Measurements from ENCODE around the gene UTP14C. TPM values are rescaled to one million over a fixed set of nuclear protein-coding genes. Genes with fewer than 3 reads are reported as not detected.

The UTP14C gene
- total RNA-seq, 2 donors from 2014 or later, result 19.1 to 26.1 TPM

- no peaks in the 10 kb centered on the region for H3K36me3 ChIP-seq
- no peaks in the 10 kb centered on the region for H3K4me1 ChIP-seq (replicated peaks)
- H3K4me3 ChIP-seq, result peak within 1 kb of the TSS; percentile 65 to 67
- under 1% methylated on average over 69 of the region's 82 CpGs for WGBS
- intact Hi-C loops (cut with DNase I), result loop anchor here (5.0 to 10.0 kb wide), 3 partner anchors 183 to 440 kb away; partner anchors contain the start of gene VPS36
- no peaks in the 10 kb centered on the region for H3K27me3 ChIP-seq (replicated peaks; ENCODE audit: insufficient read depth)
- H3K9me3 ChIP-seq, result no peaks in the 10 kb centered on the region
- DNase-seq (ENCODE audit: low spot score), result peak; percentile 99
- H3K27ac ChIP-seq, result peak within 1 kb of the TSS; percentile 79 to 81
- peak; percentile 92 for TF ChIP-seq POLR2AphosphoS5 (IDR thresholded peaks at IDR 0.05)
- no peak for TF ChIP-seq POLR2A (IDR thresholded peaks at IDR 0.05)
- TF ChIP-seq CTCF (IDR thresholded peaks at IDR 0.05), result peak in 2 of 4 experiments; percentile 4 to 12
Observed at GRCh38 chr13:52011632-52012511, 12.6 kb upstream of the UTP14C start, which contains the start of gene ALG11. ALG11 (plus strand) TSS chr13:52012398; CDS start chr13:52012419, 21 bp downstream.

DNA sequence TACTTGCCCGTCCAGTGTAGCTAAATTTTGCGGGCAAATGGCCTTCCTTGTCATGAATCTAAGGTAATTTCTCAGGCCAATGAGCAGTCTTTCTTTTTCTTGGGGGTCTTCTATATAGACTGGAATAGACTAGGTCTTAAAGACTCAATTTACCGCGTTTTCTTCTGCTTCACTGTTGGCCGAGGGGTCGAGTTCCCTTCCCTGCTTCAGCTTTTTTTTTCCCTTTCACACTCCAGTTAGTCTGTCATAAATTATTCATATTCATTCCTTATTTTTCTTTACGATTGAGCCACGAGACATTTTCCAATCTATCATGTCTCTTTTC lies 12.0 kb upstream of the UTP14C start:
- intact Hi-C loops (cut with DNase I), result loop anchor here (5.0 to 10.0 kb wide), 3 partner anchors 182 to 440 kb away; partner anchors contain the start of gene VPS36
- Histone ChIP-seq H3K4me1 (replicated peaks) (no peaks in the 10 kb centered on the region), H3K27me3 (replicated peaks; ENCODE audit: insufficient read depth) (no peaks in the 10 kb centered on the region), H3K9me3 (no peaks in the 10 kb centered on the region), H3K27ac (peak overlapping the region; percentile 31 to 64), H3K4me3 (peak overlapping the region; percentile 65 to 67), H3K36me3 (no peaks in the 10 kb centered on the region)
- DNase-seq (ENCODE audit: low spot score), result no peak
- TF ChIP-seq CTCF (IDR thresholded peaks at IDR 0.05) (no peak), POLR2A (IDR thresholded peaks at IDR 0.05) (no peak), POLR2AphosphoS5 (IDR thresholded peaks at IDR 0.05) (no peak)
- WGBS, result 0% methylated on average over 8 of the region's 8 CpGs

GRCh38 chr13:52016296-52016695 lies 8.2 kb upstream of the UTP14C start:
- TF ChIP-seq POLR2AphosphoS5 (IDR thresholded peaks at IDR 0.05) (no peak), CTCF (IDR thresholded peaks at IDR 0.05) (no peak), POLR2A (IDR thresholded peaks at IDR 0.05) (no peak)
- intact Hi-C loops (cut with DNase I), result loop anchor here (10.0 kb wide), 2 partner anchors 179 to 201 kb away; no protein-coding TSS in a partner anchor
- no peaks in the 10 kb centered on the region for H3K9me3 ChIP-seq
- no peak overlapping the region for H3K27ac ChIP-seq
- H3K27me3 ChIP-seq (replicated peaks; ENCODE audit: insufficient read depth), result no peaks in the 10 kb centered on the region
- no peak for DNase-seq (ENCODE audit: low spot score)
- no peaks in the 10 kb centered on the region for H3K4me1 ChIP-seq (replicated peaks)
- no peaks in the 10 kb centered on the region for H3K36me3 ChIP-seq
- 98% methylated on average over 3 of the region's 3 CpGs for WGBS
- no peak overlapping the region for H3K4me3 ChIP-seq

DNA sequence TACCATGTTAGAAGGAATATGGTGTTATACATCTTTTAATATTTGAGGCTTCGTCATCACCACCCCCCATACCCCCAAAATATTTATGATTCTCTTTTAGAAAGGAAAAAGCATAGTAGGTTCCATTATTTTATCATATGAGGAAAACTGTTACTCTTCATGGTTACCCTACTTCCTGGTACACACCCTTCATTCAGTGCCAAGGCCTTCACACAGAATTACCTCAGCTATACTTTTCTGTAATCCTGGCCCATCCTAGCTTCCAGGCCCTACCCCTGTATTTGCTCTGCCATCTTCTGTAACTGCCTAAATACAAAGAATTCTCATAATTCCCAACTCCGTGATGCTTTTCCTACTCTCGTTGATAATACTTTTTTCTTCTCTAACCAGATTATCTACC lies 4.3 kb upstream of the UTP14C start:
- no peaks in the 10 kb centered on the region for H3K4me1 ChIP-seq (replicated peaks)
- DNase-seq (ENCODE audit: low spot score), result no peak
- H3K4me3 ChIP-seq, result no peak overlapping the region
- H3K9me3 ChIP-seq, result no peaks in the 10 kb centered on the region
- intact Hi-C loops (cut with DNase I), result no loop called here
- H3K27me3 ChIP-seq (replicated peaks; ENCODE audit: insufficient read depth), result no peaks in the 10 kb centered on the region
- TF ChIP-seq POLR2A (IDR thresholded peaks at IDR 0.05), result no peak
- TF ChIP-seq POLR2AphosphoS5 (IDR thresholded peaks at IDR 0.05), result no peak
- TF ChIP-seq CTCF (IDR thresholded peaks at IDR 0.05), result no peak
- no peak overlapping the region for H3K27ac ChIP-seq
- WGBS, result 94% methylated on average over 3 of the region's 3 CpGs
- no peaks in the 10 kb centered on the region for H3K36me3 ChIP-seq
